GM10847 (cell line): Measurements from ENCODE around the gene HLA-DMA.

Experiments
- POLR2A ChIP-seq: IDR thresholded peaks from 2 replicates; pipeline ENCODE4 v1.6.1; 2011; ENCODE audit not compliant: insufficient read length; ENCODE audit errors: extremely low read depth

The HLA-DMA gene

GRCh38 chr6:32947552-32948465 is 5.1 kb downstream of the HLA-DMA start:
- TF ChIP-seq POLR2A = no peak

- TF ChIP-seq POLR2A = no peak
Measured at GRCh38 chr6:32946893-32947292, 6.0 kb downstream of the HLA-DMA start.

- no peak for TF ChIP-seq POLR2A
Measured at GRCh38 chr6:32945953-32946352, 6.9 kb downstream of the HLA-DMA start.

- TF ChIP-seq POLR2A = no peak
Measured at GRCh38 chr6:32945108-32945760, 7.7 kb downstream of the HLA-DMA start.

- TF ChIP-seq POLR2A = peak; percentile 40
Measured at GRCh38 chr6:32943864-32944649, 8.8 kb downstream of the HLA-DMA start.

GRCh38 chr6:32941214-32941768 is 11.6 kb downstream of the HLA-DMA start:
- no peak for TF ChIP-seq POLR2A

- TF ChIP-seq POLR2A = peak; percentile 38
Measured at GRCh38 chr6:32940656-32941213, 12.2 kb downstream of the HLA-DMA start, which contains the start of gene HLA-DMB. Gene HLA-DMB, minus strand, starts transcription at chr6:32941028. Its CDS starts 221 bp downstream, at chr6:32940807.

GRCh38 chr6:32938494-32938893 is 14.4 kb downstream of the HLA-DMA start:
- no peak for TF ChIP-seq POLR2A

GRCh38 chr6:32937230-32937633 is 15.7 kb downstream of the HLA-DMA start:
- no peak for TF ChIP-seq POLR2A

GRCh38 chr6:32936239-32937152 is 16.4 kb downstream of the HLA-DMA start:
- no peak for TF ChIP-seq POLR2A

GRCh38 chr6:32935551-32936238 is 17.2 kb downstream of the HLA-DMA start:
- TF ChIP-seq POLR2A = no peak

GRCh38 chr6:32933661-32934085 is 19.2 kb downstream of the HLA-DMA start:
- no peak for TF ChIP-seq POLR2A
